ENCODE measurements around the gene CPAMD8.
"Not testable (repeated sequence)": the region's sequence is repeated elsewhere in the genome, so short reads cannot be mapped to it uniquely, and the experiment has no call there.

Gene CPAMD8

DNA sequence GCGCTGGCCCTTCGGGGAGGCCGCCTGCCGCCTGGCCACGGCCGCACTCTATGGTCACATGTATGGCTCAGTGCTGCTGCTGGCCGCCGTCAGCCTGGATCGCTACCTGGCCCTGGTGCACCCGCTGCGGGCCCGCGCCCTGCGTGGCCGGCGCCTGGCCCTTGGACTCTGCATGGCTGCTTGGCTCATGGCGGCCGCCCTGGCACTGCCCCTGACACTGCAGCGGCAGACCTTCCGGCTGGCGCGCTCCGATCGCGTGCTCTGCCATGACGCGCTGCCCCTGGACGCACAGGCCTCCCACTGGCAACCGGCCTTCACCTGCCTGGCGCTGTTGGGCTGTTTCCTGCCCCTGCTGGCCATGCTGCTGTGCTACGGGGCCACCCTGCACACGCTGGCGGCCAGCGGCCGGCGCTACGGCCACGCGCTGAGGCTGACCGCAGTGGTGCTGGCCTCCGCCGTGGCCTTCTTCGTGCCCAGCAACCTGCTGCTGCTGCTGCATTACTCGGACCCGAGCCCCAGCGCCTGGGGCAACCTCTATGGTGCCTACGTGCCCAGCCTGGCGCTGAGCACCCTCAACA is 136.6 kb downstream of the CPAMD8 start:
- no peak for FAIRE-seq

DNA sequence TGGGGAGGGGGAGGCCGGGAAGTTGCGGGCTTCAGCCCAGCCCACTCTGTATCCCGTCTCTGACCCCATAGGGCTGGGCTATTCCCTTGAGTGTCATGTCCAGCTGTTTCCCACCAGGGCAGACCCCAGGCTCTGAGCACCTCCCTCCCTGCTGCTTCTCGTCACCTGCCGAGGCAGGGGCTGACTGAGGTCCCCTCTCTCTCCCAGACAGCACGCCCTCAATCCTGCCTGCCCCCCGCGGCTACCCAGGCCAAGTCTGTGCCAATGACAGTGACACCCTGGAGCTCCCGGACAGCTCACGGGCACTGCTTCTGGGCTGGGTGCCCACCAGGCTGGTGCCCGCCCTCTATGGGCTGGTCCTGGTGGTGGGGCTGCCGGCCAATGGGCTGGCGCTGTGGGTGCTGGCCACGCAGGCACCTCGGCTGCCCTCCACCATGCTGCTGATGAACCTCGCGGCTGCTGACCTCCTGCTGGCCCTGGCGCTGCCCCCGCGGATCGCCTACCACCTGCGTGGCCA is 137.2 kb downstream of the CPAMD8 start:
- no peak for FAIRE-seq

DNA sequence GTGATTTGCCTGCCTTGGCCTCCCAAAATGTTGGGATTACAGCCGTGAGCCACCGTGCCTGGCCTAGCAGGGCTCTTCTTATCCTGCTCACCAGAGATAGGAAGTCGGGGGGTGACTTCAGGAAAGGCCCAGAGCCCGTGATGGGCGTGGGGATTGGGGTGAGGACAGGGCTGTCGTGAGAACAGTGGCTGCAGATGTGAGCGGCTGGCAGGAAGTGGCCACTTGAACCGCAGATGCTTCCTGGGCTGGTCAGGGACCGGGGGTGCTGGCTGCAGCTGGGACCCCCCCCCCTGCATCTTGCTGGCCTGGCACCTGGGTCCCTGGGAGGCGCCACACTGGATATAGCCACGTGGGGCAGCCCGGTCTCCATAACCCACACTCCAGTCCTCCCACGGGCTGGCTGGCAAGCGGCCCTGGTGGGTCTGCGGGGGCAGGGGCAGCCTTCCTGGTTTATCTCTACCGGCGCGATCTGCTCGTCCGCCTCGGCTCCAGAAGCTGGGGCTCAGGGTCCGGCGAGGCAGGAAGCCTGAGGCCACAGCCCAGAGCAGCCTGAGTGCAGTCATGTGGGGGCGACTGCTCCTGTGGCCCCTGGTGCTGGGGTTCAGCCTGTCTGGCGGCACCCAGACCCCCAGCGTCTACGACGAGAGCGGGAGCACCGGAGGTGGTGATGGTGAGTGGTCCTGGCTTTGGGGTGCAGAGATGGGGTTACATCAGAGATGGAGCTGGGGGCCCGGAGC is 137.8 kb downstream of the CPAMD8 start, which contains the start of gene F2RL3:
Gene F2RL3, plus strand, starts transcription at position 371 of the 737 bp plus-strand sequence. Its CDS starts 191 bp downstream, at position 562.
- no peak for FAIRE-seq

DNA sequence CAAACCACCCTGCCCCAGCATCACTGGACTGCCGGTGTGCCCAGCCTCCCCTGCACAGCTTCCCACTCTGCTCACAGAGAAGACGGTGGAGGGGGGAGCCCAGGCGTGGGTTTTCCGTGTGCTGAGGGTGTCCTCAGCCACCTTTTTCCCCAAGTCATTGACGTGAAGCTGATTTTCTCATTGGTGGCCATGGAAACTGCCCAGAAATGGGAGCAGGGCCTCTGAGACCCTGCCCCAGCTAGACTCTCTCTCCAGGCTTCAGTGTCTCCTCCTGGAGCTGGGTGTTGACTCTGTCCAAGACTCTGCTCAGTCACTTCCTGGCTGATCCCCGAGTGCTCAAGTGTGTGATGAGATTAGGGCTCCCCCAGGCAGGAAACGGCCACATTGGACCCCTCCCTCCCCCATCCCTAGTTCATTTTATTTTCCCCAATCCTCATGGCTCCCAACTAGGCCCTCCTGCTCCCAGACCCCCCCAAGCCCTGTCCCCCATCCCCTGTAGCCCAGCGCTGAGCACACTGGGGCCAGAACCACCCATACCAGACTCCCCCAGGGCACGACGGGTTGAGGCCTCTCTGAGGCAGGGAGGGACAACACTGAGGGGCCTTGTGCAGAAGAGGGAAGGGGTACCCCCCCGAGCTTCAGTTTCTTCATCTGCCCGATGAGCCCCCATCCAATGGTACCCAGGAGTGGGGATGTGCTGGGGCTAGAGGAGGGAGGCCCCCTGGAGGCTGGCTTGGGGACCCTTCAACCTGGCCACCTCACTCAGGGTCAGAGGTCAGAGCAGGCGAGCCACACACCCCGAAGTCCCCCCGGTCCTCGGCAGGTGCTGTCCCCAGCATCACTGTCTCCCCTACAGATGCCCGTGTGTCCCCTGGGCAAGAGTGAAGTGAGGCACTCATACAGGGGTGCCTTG is 139.0 kb downstream of the CPAMD8 start:
- no peak for FAIRE-seq

DNA sequence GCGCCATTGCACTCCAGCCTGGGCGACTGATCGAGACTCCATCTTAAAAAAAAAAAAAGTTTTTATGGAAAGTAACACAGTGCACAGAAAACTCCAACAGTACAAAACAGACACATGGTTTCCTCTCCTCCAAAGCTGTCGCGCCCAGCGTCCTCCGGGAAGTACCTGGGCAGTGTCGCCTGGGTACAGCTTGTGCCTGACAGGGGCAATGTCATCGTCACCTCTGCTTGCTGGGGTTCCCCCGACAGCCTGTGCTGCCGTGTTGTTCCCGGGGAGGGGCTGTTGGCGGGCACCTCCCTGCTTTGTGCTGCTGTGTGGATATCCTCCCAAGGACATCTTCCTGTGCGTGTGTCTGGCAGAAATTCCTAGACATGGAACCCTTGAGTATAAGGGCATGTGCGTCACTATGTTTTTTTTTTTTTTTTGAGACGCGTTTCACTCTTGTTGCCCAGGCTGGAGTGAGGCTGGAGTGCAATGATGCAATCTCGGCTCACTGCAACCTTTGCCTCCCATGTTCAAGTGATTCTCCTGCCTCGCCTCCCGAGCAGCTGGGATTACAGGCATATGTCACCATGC is 140.2 kb downstream of the CPAMD8 start:
- no peak for FAIRE-seq

DNA sequence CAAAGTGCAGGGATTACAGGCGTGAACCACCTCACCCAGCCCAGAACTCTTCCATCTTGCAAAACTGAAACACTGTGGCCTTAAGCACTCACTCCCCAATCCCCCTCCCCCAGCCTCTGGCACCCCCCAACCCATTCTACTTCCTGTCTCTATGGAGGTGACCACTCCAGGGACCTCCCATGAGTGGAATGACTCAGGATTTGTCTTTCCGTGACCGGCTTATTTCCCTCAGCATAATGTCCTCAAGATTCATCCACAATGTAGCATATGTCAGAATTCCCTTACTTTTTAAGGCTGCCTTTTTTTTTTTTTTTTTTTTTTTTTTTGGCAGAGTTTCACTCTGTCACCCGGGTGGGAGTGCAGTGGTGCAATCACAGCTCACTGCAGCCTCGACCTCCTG is 141.4 kb downstream of the CPAMD8 start:
- FAIRE-seq, result no peak

DNA sequence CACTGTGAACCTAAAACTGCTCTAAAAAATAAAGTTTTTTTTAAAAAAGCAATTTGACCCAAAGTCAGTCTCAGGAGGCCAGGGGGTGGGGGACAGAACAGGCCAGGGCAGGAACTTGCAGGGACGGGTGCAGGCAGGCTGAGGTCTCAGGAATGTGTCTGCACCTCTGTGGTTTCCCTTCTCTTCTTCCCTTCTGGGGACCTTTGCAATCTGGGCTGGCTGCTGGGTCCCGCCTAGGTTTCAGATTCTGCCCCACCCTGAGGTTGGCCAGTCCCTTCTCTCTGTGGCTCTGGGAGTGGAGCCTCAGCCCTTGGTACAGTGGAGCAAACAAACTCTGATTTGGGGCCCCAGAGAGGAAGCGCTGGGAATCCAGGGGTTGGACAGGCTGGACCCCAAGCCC is 143.1 kb downstream of the CPAMD8 start:
- FAIRE-seq, result no peak

DNA sequence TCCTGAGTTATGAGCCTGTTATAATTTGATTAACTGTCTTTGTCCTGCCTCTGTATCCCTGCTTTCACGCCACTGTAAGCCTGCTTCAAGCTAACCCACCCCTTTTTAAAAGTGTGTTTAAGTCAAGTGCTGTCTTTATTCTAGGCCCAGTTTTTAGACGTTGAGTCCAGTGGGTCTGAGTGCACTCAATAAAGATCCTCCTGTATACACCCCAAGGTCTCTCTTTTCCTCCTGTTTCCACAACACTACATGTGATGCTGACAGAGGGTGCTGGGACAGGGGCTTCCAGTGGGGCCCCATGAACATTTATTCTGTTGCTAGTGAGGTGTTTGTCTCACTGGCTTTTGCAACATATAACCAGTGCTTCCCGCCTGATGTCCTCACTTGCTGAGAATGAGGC is 144.5 kb downstream of the CPAMD8 start:
- no peak for FAIRE-seq

DNA sequence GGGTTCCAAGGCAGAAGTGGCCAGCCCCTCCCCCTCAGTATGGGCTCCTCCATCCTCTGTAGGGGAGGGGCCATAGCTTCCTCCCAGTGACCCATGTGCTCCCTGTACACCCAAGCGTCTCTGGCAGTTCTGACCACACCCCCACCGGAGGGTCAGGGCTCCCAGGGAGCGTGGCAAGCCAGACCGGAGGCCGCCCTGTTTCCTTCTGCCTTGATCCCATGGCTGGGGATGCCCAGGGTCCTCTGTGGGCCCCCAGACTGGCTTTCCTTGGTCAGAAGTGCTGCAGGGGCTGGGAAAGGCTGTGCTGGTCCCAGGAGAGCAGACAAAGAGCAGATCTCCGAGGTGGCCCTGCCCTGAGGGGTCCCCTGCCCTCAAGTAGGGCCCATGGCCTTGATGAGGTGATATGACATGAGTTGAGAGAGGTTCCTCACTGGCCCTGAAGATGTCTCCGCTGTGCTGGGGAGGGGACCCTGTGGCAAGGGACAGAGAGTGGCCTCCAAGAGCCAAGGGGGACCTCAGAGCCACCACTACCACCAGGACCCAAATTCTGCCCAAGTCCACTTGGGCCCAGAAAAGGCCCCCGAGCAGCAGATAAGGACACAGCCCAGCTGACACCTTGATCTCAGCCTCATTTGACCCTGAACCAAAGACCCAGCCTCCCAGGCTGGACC is 145.6 kb downstream of the CPAMD8 start:
- no peak for FAIRE-seq

DNA sequence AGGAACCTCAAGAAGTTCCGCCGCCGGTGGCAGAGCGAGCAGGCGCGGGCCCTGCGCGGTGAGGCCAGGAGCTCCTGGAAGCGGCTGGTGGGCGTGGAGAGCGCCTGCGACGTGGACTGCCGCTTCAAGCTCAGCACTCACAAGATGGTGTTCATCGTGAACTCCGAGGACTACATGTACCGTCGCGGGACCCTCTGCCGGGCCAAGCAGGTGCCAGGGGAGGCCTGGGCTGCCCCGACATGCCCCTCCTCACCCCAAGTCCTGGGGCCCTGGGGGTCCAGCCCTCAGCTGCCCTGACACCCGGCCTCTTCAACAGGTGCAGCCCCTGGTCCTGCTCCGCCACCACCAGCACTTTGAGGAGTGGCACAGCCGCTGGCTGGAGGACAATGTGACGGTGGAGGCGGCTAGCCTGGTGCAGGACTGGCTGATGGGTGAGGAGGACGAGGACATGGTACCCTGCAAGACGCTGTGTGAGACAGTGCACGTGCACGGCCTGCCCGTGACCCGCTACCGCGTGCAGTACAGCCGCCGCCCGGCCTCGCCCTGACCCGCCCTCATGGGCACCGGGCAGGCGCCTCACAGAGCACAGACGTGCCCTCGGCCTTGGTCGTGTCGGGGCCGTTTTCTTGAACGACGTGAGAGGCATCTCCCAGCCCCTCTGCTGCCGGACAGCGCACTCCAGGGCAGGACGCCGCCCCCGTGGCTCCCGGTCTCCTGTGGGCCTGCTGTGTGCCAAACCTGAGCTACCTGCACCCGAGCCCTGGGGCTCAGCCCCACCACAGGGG is 148.2 kb downstream of the CPAMD8 start:
- no peak for FAIRE-seq

DNA sequence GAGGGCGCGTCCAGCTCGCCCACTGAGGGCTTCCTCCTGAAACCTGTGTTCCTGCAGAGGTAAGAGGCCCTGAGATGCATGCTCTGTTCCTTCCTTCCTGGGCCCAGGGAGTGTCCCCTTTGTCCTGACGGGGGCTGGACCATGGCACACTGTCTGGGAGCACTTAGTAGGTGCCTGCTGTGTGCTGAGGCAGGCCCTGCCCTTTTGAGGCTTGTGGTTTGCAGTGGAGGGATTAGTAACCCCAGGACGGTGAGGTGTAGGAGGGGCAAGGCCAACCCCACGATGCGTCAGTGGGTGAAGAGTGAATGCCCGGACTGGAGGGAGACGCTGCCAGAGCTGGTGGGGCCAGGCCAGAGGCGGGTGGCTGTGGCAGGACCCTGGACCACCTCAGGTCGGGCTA is 149.0 kb downstream of the CPAMD8 start:
- no peak for FAIRE-seq

DNA sequence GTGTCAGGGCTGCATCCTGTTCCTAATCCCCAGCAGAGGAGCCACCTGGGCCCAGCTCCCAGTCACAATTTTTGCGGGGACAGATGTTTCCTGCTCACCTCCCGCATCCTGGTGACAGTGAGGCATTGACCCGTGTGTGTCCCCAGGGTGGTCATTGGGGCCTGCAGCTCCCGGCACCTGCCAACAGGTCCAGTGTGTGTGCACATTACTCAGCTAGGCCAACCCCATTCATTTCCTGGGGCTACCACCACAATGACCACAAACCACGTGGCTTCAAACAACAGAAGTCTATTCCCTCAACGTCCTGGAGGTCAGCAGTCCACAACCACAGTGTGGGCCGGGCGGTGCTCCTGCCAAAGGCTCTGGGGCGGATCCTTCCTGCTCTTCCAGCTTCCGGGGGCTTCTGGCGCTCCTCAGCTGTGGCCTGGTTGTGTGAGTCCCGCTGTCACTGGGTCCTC is 149.7 kb downstream of the CPAMD8 start:
- FAIRE-seq, result no peak

DNA sequence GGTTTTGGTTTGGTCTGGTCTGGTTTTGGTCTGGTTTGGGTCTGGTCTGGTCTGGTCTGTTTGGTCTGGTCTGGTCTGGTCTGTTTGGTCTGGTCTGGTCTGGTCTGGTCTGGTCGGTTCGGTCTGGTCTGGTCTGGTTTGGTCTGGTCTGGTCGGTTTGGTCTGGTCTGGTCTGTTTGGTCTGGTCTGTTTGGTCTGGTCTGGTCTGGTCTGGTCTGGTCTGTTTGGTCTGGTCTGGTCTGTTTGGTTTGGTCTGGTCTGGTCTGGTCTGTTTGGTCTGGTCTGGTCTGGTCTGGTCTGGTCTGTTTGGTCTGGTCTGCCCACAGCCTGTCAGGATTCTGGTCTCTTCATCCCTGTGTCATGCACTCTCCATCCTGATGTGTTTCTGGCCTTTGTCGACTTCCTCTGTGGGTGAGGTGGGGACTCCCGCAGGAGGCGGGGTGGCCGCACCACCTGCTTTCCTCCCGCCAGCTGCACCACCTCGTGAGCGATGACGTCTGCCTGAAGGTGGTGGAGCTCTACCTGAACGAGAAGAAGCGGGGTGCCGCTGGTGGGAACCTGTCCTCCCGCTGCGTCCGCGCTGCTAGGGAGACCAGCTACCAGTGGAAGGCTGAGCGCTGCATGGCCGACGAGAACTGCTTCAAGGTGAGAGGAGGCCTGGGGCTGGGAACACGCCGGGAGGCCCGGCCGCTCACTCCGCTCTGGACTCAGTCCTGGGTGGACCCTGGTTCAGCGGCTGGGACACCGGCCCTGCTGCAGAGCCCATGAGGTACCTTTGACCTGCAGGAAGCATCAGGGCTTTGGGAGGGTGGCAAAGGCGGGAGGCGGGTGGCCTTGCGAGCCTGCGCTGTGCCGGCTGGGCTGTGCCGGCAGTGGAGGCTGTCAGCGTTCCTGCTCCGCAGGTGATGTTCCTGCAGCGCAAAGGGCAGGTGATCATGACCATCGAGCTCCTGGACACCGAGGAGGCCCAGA is 150.7 kb downstream of the CPAMD8 start:
- FAIRE-seq, result no peak

DNA sequence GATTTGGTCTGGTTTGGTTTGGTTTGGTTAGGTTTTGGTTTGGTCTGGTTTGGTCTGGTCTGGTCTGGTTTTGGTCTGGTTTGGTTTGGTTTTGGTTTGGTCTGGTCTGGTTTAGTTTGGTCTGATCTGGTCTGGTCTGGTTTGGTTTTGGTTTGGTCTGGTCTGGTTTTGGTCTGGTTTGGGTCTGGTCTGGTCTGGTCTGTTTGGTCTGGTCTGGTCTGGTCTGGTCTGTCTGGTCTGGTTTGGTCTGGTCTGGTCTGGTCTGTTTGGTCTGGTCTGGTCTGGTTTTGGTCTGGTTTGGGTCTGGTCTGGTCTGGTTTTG is 151.7 kb downstream of the CPAMD8 start:
- not testable (repeated sequence) for FAIRE-seq

DNA sequence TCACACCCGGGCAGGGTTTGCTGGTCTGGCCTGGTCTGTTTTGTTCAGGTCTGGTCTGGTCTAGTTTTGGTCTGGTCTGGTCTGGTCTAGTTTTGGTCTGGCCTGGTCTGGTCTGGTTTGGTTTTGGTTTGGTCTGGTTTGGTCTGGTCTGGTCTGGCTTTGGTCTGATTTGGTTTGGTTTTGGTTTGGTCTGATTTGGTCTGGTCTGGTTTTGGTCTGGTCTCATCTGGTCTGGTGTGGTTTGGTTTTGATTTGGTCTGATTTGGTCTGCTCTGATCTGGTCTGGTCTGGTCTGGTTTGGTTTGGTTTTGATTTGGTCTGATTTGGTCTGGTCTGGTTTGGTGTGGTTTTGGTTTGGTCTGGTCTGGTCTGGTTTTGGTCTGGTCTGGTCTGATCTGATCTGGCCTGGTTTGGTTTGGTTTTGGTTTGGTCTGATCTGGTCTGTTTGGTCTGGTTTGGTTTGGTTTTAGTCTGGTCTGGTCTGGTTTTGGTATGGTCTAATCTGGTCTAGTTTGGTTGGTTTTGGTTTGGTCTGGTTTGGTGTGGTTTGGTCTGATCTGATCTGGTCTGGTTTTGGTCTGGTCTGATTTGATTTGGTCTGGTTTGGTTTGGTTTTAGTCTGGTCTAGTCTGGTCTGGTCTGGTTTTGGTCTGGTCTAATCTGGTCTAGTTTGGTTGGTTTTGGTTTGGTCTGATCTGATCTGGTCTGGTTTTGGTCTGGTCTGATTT is 152.2 kb downstream of the CPAMD8 start:
- no peak for FAIRE-seq

DNA sequence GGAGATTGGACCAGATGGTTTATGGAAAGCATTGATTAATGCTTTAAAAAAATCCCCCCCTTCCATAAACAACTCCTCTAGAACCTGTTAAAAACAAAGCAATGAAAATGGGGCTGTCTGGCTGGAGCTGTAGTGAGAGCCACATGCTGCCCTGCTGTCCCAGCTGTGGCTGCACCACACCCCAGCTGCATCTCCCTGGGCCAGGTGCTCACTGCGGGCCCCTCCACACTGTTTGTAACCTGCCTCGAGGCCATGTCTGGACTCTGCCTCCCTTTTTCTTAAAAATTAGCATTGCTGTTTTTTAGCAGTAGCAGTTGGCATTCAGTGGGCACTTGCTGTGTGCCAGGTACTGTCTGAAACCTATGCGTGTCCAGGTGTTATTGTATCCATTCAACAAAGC is 153.0 kb downstream of the CPAMD8 start:
- FAIRE-seq, result no peak

DNA sequence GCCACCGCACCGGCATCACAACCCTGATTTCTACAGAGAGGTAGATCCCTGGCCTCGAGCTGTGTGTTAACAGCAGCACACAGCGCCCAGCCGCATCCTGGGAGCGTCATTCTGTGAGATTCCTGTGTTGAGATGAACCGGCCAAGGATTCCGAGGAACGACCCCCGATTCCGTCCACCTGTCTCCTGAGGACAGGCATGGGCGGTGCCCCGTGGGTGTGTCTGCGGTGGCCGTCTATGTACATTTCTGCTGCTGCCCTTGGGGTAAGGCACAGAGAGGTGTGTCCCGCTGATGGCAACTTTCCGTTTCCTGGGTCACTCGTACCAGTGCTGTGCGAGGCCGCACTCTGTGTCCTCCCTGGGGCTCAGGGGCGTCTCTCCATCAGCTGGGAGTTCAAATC is 153.9 kb downstream of the CPAMD8 start:
- FAIRE-seq, result no peak

DNA sequence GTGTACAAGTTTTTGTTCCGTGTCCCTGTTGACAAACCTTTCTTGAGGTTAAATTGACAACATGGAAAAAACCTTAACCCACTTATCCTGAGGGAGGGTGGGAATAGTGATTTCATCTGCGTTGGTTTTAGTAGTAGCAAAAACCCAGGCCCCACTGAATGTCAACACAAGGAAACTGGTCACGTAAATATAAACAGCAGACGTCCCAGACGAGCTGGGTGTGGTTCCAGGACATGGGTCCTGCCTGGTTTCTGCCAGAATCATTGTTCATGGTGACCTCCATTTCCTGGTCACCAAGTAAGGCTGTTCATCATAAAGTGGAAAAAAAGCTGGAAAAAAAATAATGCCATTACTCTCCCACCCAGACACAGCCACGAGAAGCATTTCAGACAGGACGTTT is 154.7 kb downstream of the CPAMD8 start:
- no peak for FAIRE-seq

DNA sequence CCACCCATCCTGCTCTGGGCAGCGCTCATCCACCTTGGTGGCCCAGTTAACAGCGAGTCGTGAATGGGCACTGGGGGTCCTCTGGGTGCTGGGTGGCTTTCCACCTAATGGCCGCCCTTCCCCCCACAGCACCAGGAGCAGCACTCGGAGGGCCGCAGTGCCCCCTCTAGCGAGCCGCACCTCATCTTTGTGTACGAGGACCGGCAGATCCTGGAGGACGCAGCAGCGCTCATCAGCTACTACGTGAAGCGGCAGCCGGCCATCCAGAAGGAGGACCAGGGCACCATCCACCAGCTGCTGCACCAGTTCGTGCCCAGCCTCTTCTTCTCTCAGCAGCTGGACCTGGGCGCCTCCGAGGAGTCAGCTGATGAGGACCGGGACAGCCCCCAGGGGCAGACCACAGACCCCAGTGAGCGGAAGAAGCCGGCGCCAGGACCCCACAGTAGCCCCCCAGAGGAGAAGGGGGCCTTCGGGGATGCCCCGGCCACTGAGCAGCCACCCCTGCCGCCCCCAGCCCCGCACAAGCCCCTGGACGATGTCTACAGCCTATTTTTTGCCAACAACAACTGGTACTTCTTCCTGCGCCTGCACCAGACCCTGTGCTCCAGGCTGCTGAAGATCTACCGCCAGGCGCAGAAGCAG is 157.2 kb downstream of the CPAMD8 start:
- FAIRE-seq, result no peak

Data from TTC549 (cell line).